SK-MEL-5 (cell line): ENCODE data around the gene BEST4. TPM values are rescaled to one million over a fixed set of nuclear protein-coding genes. Genes with fewer than 3 reads are reported as not detected.
"Not testable (repeated sequence)": the region's sequence is repeated elsewhere in the genome, so short reads cannot be mapped to it uniquely, and the experiment has no call there.

Experiments
- DNase-seq: peaks from one replicate; pipeline ENCODE4 v3.0.0-alpha.2; 2016; ENCODE audit warnings: low read depth, low spot score
- in situ Hi-C: cut with HindIII; loops from 2 replicates; pipeline ENCODE4 v1.10.0; 2016; ENCODE audit warnings: low sequenced_read_pairs, high pct_unique_total_duplicates, low pct_unique_long_range_greater_than_20kb
- polyA plus RNA-seq, 2 experiments: library from polyadenylated mRNA; depleted of rRNA; stranded (reverse); fragments of >200 nt; gene quantifications; 2 replicates each; pipeline ENCODE4 v1.2.3, GENCODE V29; 2015
- total RNA-seq: library from RNA; depleted of rRNA; stranded (reverse); fragments of >200 nt; shearing (Covaris generic); gene quantifications from 2 replicates; pipeline ENCODE4 v1.2.3, GENCODE V29; 2014; rRNA removed

The BEST4 gene
- not detected in 2 replicates for total RNA-seq
- not detected in 2 replicates for polyA plus RNA-seq (2015; cell fraction: cytosol; rRNA removed)
- 0.37 TPM in 1 of 2 replicates, not detected in the other for polyA plus RNA-seq (2015; cell fraction: nucleus; rRNA removed)

- DNase-seq = no peak
- in situ Hi-C loops = no loop called here
Measured at GRCh38 chr1:44788120-44788860, at the start of gene BEST4. BEST4 (minus strand) TSS chr1:44788170; CDS start chr1:44787705, 465 bp downstream.

GRCh38 chr1:44835738-44836675 lies 48.0 kb upstream of the BEST4 start:
- in situ Hi-C loops = no loop called here
- peak; percentile 80 for DNase-seq

GRCh38 chr1:44834328-44834727 lies 46.4 kb upstream of the BEST4 start:
- in situ Hi-C loops = no loop called here
- DNase-seq = no peak

GRCh38 chr1:44832056-44832705 lies 44.2 kb upstream of the BEST4 start:
- DNase-seq = no peak
- in situ Hi-C loops = no loop called here

DNA sequence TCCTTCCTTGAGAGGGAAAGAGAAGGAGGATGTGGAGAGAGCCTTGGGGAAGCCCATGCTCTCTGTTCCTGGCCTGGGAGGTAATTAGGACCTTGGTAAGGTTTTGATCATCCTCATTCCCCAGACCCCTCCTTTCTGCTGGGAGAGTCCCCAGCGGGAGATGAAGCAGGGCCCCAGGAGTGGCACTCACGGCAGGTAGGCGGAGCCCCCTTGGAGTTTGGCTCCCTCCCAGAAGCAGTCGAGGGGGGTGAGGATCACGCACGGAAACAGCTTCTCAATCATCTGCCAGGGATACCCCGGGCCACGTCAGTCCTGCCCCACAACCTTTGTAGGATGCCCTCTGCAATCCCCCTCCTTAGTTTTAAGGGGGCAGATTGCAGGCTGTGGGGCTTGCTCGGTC lies 43.5 kb upstream of the BEST4 start:
- no peak for DNase-seq
- in situ Hi-C loops = no loop called here

GRCh38 chr1:44830900-44831304 lies 42.9 kb upstream of the BEST4 start:
- no peak for DNase-seq
- in situ Hi-C loops = no loop called here

DNA sequence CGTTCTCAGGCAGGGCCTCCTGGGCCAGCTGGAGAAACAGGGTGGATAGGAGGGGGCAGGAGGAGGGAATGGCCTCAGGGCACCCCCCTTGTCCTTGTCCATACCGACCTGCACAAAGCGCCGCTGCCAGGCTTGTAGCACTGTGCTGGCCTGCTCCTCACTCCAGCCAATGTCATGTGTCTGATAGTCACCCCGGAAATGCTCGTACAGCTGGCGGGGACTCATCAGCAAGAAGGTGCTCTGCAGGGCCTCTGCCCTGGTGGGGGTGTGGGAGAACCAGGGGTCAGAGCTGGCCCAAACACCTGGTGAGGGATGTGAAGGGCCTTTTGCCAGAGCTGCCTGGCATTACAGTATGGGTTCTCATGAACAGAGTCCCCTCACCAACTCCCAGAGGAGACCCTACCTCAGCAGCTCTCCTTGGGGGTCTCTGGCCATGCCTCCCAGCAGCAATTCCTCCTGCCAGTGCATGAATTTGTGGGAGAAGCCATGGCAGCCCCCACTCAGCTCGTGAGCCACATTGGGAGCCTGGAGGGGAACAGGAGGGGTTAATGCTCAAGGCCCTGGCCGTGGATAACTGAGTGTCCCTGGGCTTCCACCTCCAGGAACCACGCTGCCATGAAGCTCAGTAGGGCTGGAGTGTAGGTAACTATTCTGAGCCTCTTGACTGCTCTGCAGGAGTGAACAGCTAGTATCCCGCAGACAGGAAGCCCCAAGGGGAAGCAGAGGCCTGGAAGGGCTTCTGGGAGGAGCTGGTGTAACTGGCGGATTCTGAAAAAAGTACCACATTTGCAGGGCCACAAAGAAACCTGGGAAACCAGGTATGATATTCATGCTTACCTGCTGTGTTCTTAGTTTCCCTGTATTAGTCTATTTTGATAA lies 41.8 kb upstream of the BEST4 start:
- DNase-seq = no peak
- in situ Hi-C loops = no loop called here

GRCh38 chr1:44828841-44829440 lies 41.0 kb upstream of the BEST4 start:
- DNase-seq = no peak
- in situ Hi-C loops = no loop called here

GRCh38 chr1:44828003-44828651 lies 40.2 kb upstream of the BEST4 start:
- in situ Hi-C loops = no loop called here
- no peak for DNase-seq

DNA sequence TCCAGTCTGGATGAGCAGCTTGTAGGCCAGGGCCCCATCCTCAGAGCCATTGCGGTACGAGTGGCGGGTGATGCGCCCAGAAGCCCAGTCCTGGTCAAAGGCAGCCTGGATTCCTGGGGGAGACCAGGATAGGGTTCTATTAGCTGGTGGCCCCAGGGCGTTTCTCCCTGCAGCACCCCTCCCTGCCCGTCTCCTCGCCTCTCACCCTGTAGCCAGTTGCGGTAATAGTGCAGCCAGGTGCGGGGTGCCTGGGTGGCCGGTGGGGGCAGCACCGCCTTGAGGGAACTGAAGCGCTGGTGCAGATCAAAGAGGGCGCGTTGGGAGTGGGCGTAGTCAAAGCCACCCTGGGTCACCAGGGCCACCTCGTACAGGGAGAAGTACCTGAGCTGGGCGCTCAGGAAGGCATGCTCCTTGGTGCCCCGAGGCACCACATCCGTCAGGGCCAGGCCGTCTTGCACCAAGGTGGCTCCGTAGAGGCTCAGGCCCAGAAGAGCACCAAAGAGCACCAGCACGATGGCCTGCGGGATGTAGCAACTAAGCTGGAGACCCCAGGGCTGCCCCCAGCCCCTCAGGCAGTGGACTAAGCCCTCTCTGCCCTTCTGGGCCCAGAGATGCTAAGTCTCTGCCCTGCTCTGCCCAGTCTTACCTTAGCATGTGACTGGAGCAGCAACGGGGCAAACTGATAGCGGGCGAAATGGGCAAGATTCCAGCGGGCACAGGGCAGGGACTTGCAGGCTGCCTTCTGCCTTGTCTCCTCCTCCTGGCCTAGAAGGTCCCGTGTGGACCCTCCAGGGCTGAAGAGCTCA lies 39.4 kb upstream of the BEST4 start:
- in situ Hi-C loops = no loop called here
- DNase-seq = no peak

DNA sequence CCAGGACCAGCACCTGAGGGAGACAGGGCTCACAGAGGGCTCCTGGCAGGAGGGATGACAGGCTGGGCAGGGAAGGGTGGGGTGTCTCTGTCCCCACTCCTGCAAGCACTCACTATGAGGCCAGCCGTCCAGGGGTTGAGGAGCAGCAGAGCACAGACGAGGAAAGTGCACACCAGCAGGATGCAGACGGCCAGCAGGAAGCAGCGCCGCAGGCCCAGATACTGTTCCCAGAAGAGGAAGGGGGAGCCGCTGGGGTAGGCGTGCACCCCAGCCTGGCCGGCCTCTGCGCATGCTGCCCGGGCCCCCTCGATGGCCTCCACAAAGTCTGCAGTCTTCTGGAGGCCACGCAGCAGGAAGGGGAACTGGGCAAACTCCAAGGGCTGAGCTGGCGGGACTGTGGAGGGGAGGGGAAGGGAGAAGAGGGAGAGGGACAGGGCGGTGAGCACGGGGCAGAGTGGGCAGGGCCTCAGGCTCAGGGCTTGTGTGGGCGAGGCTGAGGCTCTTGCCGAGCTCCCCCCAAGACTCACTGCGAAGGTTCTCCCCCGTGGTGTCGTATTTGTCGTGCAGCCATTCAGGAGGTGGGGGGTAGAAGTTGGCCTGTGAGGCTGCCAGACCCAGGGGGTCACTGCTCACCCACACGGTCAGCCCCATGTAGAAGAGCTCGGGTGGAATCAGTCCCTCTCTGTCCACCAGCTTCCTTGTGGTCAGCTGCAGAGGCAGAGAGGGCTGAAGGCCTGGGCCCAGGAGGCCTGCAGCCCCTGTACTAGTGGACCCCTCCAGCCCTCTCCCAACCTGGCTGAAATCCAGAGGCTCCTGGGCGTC lies 38.6 kb upstream of the BEST4 start:
- in situ Hi-C loops = no loop called here
- DNase-seq = no peak

DNA sequence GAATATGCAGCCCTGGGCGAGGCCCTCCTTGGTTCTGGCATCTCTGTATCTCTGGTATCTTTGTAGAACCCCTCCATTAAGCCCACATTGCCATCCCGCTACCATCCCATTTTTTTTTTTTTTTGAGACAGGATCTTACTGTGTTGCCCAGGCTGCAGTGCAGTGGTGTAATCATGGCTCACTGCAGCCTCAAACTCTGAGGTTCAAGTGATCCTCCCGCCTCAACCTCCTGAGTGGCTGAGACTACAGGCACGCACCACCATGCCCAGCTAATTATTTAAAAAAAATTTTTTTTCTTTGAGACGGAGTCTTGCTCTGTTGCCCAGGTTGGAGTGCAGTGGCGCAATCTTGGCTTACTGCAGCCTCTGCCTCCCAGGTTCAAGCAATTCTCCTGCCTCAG lies 36.4 kb upstream of the BEST4 start:
- in situ Hi-C loops, DNase-seq: not testable (repeated sequence)

- DNase-seq = no peak
- in situ Hi-C loops = no loop called here
Measured at GRCh38 chr1:44822981-44823451, 35.0 kb upstream of the BEST4 start.

GRCh38 chr1:44822131-44822701 lies 34.2 kb upstream of the BEST4 start:
- DNase-seq = no peak
- in situ Hi-C loops = no loop called here
